SKM-1 treated with dmso at 0.1 percent for 144 hours (cell line): ENCODE data around the gene DMRT1.
"Not testable (repeated sequence)": the region's sequence is repeated elsewhere in the genome, so short reads cannot be mapped to it uniquely, and the experiment has no call there.

Experiments
- DNase-seq: peaks from one replicate; lab custom pipeline; 2025; ENCODE audit not compliant: unreplicated experiment; lab: John Stamatoyannopoulos, UW

The DMRT1 gene

DNA sequence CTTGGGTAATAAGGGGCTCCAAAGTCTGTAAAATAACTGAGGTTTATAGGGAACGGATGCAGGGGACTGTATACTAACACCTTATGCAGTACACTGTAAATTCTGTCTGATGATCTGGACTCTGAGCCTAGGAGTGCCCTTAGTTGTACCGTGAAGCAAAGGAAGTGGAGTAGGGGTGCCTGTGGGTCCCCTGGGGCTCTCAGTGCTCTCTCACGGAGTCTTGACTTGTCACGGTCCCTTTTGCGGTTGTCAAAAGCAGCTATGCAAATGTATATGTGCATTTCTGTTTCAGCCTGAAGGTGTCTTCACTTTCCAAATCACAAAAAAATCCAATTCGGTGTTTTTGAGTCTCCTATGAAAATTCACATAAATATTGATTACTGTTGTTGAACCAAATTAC is 17.8 kb downstream of the DMRT1 start:
- DNase-seq = no peak

DNA sequence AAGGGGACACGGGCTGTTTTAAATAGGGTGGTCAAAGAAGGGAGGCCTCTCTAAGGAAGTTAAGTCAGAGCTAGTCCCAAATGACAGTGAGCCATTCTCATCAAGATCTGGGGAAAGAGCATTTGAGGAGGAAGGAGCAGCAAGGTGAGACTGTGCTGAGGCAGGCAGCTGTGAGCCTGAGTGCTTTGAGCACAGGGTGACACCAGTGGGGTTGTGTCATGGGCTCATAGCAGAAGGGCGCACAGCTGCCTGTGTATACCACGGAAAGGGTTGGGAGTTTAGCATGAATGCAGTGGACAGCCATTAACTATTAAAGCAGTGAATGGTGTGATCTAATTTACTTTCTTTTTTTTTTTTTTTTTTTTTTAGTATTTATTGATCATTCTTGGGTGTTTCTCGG is 19.2 kb downstream of the DMRT1 start:
- no peak for DNase-seq

DNA sequence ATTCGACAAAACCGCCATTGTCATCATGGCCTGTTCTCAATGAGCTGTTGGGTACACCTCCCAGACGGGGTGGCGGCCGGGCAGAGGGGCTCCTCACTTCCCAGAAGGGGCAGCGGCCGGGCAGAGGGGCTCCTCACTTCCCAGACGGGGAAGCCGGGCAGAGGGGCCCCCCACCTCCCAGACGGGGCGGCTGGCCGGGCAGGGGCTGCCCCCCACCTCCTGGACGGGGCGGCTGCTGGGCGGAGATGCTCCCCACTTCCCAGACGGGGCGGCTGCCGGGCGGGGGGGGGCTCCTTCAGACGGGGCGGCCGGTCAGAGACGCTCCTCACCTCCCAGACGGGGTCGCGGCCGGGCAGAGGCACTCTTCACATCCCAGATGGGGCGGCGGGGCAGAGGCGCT is 20.0 kb downstream of the DMRT1 start:
- not testable (repeated sequence) for DNase-seq

DNA sequence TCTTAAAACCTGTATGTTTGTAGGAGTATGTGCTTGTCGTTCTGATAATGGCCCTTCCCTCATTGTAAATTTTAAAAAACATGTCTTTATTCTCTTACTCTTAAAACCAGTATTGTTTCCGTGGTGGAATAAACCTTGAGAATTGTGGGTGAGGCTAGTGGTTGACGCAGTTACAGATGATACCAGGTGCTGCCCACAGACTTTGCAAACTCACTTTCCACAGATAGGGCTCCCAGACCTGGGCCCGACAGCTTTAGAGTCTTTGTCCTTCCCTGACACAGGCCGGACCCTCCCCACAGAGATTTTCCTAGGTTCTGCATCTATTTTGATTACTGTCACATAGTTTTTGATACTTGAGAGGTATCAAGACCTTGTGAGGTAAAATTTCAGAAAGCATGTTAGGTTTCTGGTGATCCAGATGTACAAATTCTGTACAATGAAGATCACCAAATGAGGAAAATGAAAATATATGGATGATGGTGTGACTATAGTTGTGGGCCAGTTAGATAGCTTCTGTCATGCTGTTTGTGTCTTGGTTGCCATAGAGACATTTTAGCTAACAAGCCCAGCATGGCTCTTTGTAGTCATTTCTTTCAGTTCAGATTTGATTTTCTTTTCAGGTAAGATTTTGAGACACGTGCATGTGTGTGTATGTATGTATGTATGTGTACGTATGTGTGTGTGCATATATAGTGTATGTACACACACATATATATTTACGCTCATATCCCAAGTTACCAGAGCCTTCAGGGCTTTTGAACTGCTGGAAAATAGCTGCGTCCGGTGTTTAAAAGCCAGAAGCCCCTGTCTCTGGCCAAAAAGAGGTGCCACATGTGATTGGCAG is 33.8 kb downstream of the DMRT1 start:
- DNase-seq = no peak

DNA sequence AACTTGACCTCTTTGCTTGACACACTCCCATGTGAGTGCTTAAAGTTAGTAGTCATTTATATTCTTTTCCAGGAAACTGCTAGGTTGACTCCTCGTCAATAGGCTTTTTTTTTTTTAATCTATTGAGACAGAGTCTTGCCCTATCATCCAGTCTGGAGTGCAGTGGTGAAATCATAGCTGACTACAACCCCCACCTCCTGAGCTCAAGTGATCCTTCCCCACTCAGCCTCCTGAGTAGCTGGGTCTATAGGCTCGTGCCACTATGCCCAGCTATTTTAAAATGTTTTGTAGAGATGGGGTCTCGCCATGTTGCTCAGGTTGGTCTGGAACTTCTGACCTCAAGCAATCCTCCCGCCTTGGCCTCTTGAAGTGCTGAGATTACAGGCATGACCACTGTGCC is 34.9 kb downstream of the DMRT1 start:
- no peak for DNase-seq

DNA sequence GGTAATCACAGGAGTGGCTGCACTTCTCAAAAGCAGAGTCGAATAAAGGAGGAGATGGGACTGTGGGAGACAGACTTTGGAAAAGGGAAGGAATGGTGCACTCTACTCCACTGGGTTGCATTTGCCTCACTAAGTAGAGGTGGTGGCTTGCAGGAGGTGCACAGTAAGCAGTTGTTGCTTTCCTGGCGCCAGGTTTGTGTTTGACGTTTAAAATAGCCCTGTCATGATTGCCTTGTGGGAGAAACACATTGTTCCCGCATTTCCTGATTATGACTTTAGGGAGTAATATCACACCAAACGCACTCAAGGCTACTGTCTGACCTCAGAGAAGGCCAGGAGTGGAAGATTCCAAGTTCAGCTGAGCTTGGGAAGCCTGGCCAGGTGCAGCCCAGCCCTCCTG is 36.7 kb downstream of the DMRT1 start:
- DNase-seq = no peak

DNA sequence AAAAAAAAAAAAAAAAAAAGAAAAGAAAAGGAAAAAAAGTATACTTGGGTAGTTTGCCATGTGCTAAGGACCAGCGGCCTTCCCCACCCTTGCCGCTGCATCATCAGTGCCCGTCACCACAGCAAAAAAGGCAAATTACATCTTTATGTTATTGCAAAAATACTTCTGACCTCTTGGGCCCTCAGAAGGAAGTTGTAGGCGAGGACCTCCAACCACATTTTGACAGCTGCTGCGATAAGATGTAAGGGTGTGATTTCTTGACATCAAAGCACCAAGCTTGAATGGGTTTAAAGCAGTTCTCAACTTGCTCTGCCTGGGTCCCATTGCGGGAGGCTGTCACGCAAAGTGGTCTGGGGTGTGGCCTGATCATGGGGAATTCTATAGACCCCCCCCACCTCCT is 39.2 kb downstream of the DMRT1 start:
- no peak for DNase-seq

DNA sequence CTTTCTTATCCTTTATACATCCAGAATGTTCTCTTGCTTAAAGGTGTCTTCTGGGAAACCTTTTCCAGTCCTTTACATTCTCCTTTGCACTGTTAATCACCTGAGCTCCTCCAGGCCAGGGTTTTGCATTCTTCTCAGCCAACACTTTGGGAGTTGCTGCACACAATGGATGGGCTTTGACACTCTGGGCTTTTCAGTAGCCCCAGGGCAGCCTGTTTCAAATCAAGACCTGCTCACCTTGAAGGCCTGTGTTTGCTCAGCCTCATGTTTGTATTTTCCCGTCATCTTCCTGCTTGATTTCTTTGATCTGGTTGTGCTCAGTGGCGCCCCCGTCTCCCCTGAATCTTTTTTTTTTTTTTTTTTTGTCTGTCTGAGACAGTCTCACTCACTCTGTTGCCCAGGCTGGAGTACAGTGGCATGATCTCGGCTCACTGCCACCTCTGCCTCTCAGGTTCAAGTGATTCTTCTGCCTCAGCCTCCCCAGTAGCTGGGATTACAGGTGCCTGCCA is 41.0 kb downstream of the DMRT1 start:
- DNase-seq = no peak

DNA sequence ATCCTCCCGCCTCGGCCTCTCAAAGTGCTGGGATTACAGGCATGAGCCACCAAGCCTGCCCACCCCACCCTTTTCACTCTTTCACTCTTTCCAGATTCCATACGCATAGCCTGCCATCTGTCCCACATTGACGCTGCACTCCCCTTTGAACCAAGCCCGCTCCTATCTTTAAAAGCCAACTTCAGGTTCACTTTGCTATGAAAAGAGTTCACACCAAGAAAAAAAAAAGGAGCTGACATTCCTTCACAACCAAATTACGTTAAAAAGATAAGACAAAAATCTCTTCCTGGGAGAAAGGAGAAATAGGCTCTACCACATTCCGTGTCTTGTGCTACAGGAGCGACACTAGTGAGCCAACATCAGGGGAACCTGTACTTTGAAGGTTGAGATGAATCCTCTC is 41.5 kb downstream of the DMRT1 start:
- no peak for DNase-seq

DNA sequence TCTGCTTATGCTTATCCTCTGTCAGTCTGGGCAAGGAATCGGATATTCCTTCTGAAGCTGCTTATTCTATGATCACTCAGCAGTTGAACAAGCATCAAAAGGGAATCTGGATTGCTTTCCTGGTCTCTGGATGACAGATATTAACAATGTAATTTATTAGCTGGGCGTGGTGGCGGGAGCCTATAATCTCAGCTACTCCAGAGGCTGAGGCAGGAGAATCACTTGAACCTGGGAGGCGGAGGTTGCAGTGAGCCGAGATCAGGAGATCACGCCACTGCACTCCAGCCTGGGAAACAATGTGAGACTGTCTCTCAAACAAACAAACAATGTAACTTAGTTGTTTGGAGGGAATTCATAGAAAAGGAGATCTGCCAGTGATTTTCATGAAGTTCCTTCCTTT is 45.4 kb downstream of the DMRT1 start:
- no peak for DNase-seq

DNA sequence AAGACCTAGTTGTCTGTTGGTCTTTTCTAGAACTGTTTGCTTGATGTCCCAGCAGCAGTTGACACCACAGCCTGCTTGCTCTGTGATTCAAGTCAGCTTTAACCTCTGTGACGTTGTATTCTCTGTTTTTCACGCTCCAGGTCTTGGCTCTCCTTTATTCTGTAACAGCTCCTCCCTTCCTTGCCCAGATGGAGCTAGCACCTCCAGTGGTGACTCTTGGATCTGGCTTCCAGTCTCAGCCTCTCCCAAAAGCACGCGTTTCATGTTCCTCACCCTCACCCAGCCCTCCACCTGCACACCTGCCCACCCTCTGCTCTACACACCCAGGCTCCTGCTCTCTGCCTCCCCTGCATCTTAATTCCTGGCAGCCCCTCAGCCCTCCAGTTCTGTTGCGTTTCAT is 50.6 kb downstream of the DMRT1 start:
- no peak for DNase-seq

DNA sequence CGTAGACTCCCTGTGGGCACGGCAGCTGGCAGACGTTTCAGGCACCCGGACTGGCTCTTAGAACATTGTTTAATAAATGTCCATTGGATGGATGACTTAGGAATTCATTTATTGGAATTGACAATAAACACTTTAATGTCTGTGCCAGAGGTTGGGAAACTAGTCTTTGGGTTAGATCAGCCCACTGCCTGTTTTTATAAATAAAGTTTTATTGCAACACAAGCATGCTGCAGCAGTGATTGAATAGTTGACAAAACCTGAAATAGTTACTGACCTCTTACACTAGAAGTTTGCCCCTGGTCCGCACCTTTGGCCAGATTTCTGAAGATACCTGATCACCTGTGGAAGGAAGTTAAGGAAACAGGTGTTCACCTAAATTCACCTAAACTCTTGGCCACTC is 51.6 kb downstream of the DMRT1 start:
- no peak for DNase-seq

DNA sequence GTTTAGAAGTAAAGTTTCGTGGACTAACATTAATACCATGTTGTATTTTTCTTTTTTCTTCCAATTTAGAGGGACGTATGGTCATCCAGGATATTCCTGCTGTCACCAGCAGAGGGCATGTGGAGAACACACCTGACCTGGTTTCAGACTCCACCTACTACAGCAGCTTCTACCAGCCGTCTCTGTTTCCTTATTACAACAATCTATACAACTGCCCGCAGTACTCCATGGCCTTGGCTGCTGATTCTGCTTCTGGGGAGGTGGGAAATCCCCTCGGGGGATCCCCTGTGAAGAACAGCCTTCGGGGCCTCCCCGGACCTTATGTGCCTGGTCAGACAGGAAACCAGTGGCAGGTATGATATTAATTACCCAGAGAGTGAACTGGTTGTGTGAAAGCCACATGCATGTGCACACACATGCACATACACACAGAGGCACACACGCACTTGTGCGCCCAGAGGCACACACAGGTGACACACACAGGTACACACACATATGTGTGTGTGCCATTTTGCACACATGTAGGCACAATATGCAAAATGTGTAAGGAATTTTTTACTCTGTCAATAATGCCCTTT is 52.4 kb downstream of the DMRT1 start:
- peak; percentile 51 for DNase-seq

DNA sequence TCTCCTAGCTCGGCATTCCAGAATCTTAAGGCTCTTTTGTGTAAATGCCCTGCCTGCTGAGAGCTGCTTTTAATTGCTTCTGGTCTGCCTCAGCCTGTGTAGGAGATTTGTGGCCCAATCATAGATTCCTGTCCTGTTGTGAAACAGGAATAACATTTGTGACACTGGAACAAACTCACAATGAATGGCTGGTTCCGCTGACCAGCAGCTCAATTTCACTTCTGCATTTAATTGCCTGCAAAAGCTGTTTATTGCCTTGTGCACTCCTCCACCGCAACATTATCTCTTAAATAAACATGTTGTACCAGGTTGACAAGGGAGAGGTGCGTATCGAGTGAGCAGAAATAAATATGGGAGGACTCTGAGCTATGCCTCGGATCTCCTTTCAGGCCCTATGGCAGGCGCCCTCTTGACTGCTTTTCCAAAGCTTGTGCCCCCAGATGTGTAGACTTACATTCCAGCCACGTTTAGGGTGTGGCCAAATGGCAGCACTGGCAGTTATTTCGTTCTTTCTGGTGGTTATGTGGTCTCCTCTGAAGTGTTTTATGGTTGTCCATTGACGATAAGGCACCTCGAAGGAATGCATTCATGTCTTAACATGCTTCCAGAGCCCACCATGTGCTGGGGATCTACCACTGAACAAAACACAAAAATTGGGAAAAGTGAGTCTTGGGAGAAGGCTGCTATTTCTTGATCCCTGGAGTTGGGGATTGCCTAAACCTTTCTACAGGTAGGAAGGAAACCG is 58.1 kb downstream of the DMRT1 start:
- peak; percentile 36 for DNase-seq

DNA sequence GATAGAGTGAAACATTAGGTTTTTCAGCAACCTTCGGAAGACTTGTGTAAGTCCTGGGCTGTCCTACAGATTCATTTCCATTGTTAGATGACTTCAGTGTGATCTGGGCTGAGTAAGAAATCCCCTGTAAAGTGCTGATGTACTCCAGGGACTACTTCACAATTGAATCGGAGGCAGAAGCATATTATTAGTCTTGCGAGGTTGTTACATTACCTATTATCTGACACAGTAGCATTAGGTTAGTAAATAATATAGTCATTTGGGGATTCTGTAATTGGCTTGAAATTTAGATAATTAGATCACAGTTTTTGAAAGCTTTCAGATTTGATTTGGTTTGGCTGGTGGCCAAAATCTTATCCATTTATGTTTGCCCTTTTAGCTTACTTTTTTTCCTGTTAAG is 62.4 kb downstream of the DMRT1 start:
- no peak for DNase-seq

DNA sequence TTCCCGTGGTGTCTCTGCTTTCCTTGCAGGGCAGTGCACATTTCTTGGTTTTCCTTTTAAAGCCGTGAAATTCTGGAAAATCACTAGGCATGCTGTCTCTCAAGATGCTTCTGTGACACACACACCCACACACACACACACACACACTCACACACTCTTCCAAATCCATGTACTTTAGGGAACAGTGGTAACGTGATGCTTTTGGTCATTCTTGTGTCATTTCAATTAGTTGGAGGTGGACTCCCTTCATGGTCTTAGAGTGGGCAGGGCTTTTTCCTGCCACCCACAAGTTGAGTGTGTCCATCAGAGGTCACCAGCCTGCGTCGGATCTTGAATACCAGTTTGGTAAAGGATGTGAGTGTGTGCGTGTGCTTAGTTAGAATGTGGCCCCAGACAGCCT is 64.4 kb downstream of the DMRT1 start:
- DNase-seq = no peak

DNA sequence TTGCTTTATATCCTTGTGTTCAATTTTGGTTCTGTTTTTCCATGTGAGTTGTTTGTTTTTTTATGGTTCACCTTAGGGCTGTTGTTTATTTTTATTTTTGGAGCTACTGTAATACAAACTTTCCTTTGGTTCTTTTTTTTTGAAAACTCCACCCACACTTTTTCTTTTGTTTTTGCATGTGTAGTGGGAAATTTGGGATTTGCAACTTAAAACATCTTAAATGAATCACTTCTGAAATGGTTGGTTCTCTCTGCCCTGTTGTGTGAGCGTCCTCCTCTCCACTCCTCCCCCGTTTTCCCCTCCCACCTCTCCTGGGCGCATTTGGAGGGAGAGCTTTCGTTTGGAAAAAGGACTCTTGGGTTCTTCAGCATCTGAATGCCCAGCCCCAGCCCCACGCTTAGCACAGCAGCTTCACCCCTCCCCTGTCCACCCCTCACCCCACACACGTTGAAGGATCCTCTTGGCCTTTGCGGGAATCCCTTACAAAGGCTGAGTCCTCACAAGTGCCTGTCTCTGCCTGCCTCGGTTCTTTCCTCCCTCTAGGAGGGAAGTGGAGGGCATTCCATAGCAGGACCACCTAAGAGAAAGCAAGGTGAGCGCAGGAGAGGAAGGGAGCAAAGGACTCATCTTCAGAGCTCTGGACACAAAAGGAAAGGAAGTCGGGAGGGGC is 67.2 kb downstream of the DMRT1 start:
- no peak for DNase-seq

DNA sequence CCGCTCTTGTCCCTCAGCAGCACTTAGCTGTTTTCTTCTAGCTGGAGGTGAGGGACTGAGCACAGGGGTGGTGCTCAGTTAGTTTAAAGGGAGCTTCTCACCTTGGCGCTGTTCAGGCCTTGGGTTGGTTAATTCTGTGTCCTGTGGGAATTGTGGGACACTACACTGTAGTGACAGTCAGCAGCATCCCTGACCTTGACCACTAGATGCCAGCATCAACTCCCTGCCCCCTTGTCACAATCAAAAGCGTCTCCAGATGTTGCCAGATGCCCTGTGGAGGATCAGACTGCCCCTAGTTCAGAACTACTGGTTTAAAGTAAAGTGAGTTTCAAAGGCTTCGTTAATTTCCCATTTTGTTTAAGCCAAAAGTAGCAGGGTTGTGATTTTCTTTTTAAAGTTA is 69.5 kb downstream of the DMRT1 start:
- DNase-seq = no peak

DNA sequence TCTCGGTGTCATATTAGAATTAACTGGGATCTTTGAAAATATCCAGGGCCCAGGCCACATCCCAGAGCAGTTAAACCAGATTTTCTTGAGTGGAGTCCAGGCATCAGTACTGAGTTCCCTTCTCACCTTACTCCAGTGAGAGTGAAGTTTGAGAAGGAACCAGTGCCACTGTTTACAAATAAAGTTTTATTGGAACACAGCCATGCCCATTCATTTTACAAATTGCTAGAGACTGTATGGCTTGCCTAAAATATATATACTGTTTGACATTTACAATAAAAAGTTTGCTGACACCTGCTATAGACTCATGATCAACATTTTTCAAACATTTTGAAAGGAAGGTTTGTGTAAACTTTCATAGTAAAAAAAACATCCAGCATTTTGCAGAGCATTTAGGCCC is 71.3 kb downstream of the DMRT1 start:
- no peak for DNase-seq

DNA sequence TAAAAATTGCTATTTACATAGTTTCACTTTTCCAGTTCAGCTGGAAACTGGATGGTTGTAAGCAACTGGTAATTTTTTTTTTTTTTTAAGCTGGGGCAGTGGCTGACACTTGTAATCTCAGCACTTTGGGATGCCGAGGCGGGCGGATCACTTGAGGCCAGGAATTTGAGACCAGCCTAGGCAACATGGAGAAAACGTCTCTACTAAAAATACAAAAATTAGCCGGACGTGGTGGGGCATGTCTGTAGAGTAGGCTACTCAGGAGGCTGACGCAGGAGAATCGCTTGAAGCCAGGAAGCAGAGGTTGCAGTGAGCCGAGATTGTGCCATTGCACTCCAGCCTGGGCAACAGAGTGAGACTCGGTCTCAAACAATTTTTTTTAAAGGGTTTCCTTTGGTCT is 72.0 kb downstream of the DMRT1 start:
- DNase-seq = not testable (repeated sequence)

DNA sequence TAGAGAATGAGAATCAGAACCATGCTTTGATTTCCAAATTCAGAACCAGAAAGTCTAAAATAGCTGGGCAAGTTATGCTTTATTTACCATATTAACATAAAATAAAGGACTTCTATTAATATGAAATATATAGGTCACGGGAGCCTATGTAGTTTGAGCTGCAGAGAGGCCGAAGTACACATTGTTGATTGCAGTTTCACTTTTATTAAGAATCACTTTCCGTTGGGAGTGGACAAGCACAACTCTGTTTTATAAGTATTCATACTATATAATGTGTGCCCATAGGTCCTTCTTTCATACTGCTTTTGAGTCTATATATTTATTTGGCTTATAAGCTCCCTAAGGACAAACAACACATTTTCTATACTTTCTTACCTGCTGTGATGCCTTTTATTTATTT is 76.2 kb downstream of the DMRT1 start:
- DNase-seq = no peak
